G401.6 (cell line): ENCODE data around the gene RFXANK.
"Not testable (repeated sequence)": the region's sequence is repeated elsewhere in the genome, so short reads cannot be mapped to it uniquely, and the experiment has no call there.

Experiments used
- FAIRE-seq: peaks from 2 replicates; lab custom pipeline; 2012; peaks lifted over from hg19 to GRCh38; lab: Jason Lieb, UNC

RFXANK gene

DNA sequence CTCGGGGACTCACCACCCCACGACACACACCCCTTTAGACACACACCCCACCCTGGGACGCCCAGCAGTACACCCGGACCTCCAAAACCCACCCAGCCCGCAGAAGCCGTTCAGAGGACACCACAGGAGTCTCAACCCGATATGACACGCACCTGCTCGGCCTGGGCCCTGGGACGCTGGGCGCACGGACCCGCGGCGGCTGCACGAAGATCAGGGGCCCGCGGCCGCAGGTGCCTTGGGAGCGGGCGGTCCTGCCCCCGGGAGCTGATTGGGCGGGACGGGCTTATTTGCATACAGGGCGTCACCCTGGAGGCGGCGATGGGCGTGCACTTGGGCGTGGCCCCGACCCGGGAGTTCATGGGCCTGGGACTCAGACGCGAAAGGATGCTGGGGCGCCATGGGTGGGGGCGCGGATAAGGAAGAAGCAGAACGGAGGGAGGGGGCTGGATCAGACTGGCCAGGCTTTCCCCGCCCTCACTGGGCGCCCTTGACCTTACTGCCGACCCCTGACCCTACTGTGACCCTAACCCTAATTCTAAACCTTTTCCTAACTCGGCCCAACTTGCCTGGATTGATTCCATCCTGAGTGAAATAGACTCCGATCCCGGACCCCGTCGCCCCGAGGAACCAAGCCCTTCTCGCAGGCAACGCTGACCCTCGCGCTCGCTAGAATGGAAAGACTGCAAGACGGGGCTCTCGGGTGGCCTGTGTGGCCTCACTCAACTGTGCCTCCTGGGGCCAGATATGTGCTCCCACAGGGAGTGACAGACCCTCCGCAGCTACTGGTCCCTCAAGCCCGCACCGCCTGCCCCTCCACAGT, 21.8 kb upstream of the RFXANK start, which contains the start of gene MEF2B:
MEF2B (minus strand) TSS at position 211 of the 820 bp plus-strand sequence. CDS start 19,528 bp downstream, outside the sequence.
- no peak for FAIRE-seq

DNA sequence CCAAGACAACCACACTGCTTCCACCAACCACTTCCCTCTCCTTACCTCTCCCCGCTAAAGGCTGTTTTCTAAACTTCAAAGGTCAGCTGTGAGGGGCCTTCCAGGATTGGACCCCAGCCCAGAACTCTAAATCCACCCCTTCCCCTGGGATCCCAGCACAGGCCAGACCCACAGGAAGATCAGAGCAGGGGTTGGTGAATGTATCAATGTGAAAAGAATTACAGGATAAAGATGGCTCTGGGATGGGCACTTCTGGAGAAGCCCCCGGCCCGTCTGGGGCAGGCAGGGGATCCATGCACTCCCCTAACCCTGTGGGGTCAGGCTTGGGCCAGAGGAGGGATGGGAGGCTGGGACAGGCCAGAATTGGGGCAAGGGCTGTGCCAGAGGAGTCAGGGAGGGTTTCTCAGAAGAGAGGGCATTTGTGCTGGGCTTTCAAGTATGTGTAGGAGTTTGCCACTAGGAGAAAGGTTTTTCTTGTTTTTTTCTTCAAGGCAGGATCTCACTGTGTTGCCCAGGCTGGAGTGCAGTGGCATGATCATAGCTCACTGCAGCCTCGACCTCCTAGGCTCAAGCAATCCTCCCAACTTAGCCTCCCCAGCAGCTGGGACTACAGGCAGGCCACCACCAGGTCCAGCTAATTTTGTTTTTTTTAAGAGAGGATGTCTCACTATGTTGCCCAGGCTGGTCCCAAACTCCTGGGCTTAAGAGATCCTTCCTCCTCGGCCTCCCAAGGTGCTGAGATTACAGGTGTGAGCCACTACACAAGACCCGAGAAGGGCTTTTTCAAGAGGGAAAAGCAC, 21.0 kb upstream of the RFXANK start:
- FAIRE-seq: no peak

DNA sequence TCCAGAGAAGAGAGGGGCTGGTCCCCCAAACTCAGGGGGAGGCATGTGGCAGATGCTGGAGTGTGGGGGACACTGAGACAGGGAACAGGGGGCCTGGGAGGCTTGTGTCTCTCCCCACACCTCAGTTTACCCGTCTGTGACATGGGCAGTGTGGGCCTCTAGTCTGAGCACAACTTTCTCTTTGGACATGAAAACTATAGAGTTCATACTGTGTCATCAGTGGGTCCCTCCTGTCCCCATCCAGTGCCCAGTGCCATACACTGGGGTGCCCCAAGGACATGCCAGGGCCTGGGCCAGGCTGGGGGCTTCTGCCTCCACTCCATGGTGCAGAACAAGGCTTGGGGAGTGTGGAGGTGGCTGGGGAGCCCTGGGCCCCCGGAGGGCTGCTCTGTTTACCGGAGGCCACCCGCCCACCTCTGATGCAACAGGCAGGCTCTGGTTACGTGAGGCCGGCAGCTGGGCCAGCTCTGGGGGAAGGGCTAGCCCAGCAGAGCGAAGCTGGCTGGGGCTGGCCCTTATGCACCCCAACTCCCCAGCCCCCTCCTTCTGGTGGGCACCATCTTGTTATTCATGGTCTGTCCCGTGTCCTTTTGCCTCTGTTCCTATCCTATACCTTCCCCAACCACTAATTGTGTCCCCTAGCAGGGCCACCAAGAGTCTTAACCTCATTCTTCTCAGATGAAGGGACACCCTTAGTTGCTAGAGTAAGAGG, 20.1 kb upstream of the RFXANK start:
- no peak for FAIRE-seq

GRCh38 chr19:19173243-19173642, 18.8 kb upstream of the RFXANK start:
- not testable (repeated sequence) for FAIRE-seq

DNA sequence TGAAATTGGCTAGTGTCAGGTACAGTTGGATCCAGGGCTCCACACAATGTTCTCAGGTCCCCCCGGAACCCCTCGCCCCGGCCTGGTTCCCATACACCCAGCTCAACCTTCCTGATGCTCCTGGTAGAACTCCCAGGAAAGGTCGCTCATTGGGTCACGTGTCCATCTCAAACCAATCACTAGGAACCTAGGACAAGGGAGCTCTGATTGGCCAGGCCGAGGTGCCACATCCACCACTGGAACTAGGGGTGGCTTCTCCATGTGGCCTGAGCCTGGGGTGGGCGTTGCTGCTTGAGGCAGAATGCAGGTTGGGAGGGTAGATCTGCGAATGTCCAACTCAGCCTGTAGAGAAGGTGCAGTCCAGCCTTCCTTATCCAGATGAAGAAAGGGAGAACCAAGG, 15.1 kb upstream of the RFXANK start:
- no peak for FAIRE-seq

- FAIRE-seq: no peak
Observed at GRCh38 chr19:19179548-19180441, 12.3 kb upstream of the RFXANK start.

- FAIRE-seq: no peak
Observed at GRCh38 chr19:19181488-19181998, 10.5 kb upstream of the RFXANK start.

DNA sequence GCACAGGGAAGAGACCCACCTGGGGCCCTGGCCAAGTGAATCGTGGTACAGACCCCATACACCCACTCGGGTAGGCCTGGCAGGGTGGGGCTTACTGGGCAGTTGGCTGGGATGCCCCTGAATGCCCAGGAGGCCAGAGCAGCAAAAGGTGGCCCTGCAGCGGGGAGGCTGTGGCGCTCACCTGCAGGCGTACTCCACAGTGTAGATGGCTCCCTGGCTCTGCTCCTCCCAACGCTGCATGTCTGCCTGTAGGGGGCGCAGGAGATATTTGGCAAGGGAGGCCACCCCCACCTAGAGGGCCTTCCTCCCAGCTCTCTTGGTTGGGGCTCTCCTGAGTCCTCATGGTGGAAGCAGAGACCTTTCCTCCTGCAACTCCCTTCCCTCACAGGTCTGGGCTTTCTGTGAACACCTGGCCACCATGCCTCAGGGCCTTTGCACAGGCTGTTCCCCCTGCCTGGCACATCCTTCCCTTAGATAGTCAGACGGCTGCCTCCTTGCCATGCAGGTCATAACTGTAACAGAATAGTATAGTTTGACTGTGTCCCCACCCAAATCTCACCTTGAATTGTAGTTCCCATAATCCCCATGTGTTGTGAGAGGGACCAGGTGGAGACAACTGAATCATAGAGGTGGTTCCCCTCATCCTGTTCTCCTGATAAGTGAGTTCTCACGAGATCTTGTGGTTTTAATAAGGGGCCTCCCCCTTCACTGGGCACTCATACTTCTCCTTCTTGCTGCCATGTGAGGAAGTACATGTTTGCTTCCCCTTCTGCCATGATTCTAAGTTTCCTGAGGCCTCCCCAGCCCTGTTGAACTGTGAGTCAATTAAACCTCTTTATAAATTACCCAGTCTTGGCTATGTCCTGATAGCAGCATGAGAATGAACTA, 6.0 kb upstream of the RFXANK start:
- FAIRE-seq: no peak

DNA sequence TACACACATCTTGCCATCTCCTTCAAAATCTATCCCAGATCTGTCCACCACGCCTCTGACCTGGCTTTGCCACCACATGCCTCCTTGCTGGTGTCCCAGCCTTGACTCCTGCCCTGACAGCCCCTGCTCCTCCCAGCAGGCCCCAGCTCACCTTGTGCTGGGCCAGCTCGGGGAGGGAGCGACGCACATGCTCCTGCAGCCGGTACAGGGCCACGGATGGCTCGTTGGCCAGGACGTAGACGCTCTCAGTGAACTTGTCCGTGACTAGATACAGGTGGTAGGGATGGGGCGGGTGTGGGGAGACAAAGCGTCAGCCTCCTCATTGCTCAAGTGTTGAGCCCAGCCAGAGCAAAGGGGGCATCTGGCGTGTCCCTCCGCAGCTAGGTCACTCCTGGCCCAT, 5.3 kb upstream of the RFXANK start:
- FAIRE-seq: no peak

GRCh38 chr19:19191768-19192077, 335 bp upstream of the RFXANK start:
- no peak for FAIRE-seq

DNA sequence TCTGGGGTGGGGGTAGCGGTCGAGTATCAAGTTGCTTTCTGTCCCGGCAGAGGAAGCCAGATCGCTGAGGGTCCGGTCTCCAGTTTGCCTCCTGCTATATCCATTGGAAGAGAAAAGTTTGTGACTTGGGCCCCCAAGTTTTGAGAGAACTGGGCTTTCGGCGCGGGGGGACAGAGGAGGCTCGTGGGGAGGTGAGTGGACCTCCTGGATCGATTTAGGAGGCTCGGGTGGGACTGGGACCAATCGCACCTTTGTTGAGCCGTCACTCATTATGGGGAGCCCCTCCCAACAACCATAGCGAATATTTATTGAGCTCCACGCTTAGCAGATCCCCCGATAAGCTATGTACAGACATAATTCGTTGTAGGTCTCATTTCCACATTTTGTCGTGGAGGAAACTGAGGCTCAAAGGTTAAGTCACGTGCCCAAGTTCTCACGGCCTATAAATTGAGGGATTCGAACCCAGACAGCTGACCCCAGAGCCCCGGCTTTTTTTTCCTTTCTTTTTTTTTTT, 909 bp downstream of the RFXANK start:
- no peak for FAIRE-seq

DNA sequence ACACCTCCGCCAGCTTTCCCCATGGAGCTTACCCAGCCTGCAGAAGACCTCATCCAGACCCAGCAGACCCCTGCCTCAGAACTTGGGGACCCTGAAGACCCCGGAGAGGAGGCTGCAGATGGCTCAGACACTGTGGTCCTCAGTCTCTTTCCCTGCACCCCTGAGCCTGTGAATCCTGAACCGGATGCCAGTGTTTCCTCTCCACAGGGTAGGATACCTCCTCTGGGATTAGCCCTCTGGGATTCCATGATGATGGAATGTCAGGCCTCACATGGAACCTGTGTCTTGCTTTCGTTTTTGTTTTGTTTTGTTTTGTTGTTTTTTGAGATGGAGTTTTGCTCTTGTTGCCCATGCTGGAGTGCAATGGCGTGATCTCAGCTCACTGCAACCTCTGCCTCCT, 1.9 kb downstream of the RFXANK start:
- FAIRE-seq: no peak

- no peak for FAIRE-seq
Observed at GRCh38 chr19:19201697-19202630, 9.9 kb downstream of the RFXANK start.

- no peak for FAIRE-seq
Observed at GRCh38 chr19:19202707-19203011, 10.6 kb downstream of the RFXANK start.

- peak; percentile 97 for FAIRE-seq
Observed at GRCh38 chr19:19203012-19203856, 11.2 kb downstream of the RFXANK start, which contains the start of gene NR2C2AP. Gene NR2C2AP (minus strand): TSS chr19:19203414. CDS start chr19:19203060, 354 bp downstream.

- no peak for FAIRE-seq
Observed at GRCh38 chr19:19204181-19204580, 12.1 kb downstream of the RFXANK start.

DNA sequence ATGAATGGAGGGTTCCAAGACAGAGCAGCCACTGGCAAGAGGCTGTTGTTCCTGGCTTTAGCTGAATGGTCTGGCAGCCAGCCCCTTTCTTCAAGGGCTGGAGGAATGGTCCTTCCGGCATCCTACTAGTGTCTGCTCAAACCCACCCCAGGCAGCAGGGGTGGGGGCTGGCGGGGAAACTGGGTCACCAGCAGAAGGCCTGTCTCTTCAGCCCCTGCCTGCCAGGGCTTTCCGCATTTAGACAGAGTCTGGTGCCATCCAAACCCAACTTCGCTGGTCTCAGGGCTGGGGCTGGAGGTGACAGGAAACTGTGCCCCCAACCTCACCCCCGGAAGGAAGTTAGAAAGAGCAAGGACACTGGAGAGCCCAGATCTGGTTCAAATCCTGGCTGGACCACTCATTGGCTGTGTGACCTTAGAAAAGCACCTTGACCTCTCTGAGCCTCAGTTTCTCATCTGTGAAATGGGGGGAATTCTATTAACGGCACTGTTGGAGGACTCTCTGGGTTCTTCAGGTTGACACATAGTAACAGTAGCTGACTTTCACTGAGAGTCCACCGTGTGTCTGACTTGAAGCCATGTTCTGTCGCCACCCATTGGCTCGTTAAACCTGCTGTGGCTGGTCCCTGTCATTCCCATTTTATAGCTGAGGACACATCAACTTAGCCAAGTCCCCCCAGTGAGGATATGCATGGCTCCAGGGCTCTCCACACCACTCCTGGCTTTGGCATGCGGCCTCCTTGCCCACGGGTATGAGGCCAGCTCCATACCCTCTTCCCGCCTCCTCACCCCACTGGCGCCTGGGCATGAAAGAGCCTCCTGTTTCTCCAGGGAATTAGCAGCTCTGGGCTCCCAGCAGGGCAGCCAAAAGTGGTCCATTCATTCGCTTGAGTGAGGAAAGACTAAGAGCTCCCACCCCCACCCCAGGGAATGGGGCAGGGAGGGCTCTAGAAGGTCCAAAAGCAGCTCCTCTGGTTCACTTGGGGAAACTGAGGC, 13.7 kb downstream of the RFXANK start:
- FAIRE-seq: no peak
